ENCODE measurements around the gene TBL3.
"Not testable (repeated sequence)": the region's sequence is repeated elsewhere in the genome, so short reads cannot be mapped to it uniquely, and the experiment has no call there.

TBL3 gene

GRCh38 chr16:1939833-1940232 is 32.0 kb upstream of the TBL3 start:
- not testable (repeated sequence) for H3K36me3 ChIP-seq (ENCODE audit: insufficient read depth, low read length); H3K9me3 ChIP-seq (ENCODE audit: control insufficient read depth, insufficient read depth, low read length); H3K9ac ChIP-seq (ENCODE audit: low read depth, low read length); H3K4me1 ChIP-seq (ENCODE audit: insufficient read depth, low read length)

GRCh38 chr16:1940273-1941161 is 31.3 kb upstream of the TBL3 start:
- H3K9ac ChIP-seq (ENCODE audit: low read depth, low read length), result no peak overlapping the region
- peaks cover 5% of the 10 kb centered on the region; the same call in 1 of the 2 replicates for H3K36me3 ChIP-seq (ENCODE audit: insufficient read depth, low read length)

GRCh38 chr16:1941162-1942046 is 30.4 kb upstream of the TBL3 start:
- Histone ChIP-seq H3K36me3 (ENCODE audit: insufficient read depth, low read length) (peaks cover 5% of the 10 kb centered on the region; the same call in 1 of the 2 replicates), H3K4me1 (ENCODE audit: insufficient read depth, low read length) (peaks cover 4% of the 10 kb centered on the region; the same call in 1 of the 2 replicates), H3K9ac (ENCODE audit: low read depth, low read length) (peak overlapping the region; percentile 29; the same call in 1 of the 2 replicates), H3K9me3 (ENCODE audit: control insufficient read depth, insufficient read depth, low read length) (no peaks in the 10 kb centered on the region)

More at GRCh38 chr16:1940273-1941161, 31.3 kb upstream of the TBL3 start:
- no peaks in the 10 kb centered on the region for H3K9me3 ChIP-seq (ENCODE audit: control insufficient read depth, insufficient read depth, low read length)
- H3K4me1 ChIP-seq (ENCODE audit: insufficient read depth, low read length), result peaks cover 4% of the 10 kb centered on the region; the same call in 1 of the 2 replicates

- H3K4me1 ChIP-seq (ENCODE audit: insufficient read depth, low read length), result peaks cover 4% of the 10 kb centered on the region; the same call in 1 of the 2 replicates
- peaks cover 5% of the 10 kb centered on the region; the same call in 1 of the 2 replicates for H3K36me3 ChIP-seq (ENCODE audit: insufficient read depth, low read length)
- peak overlapping the region; percentile 80; the same call in 1 of the 2 replicates for H3K9ac ChIP-seq (ENCODE audit: low read depth, low read length)
- H3K9me3 ChIP-seq (ENCODE audit: control insufficient read depth, insufficient read depth, low read length), result no peaks in the 10 kb centered on the region
These were observed 29.6 kb upstream of the TBL3 start for GRCh38 chr16:1942047-1942809.

GRCh38 chr16:1942810-1943726 is 28.8 kb upstream of the TBL3 start, which contains the start of gene MSRB1:
Gene MSRB1, minus strand, starts transcription at chr16:1943199. Its CDS starts 43 bp downstream, at chr16:1943156.
- Histone ChIP-seq H3K9ac (ENCODE audit: low read depth, low read length) (peak within 1 kb of the TSS; percentile 80), H3K36me3 (ENCODE audit: insufficient read depth, low read length) (peaks cover 5% of the 10 kb centered on the region; the same call in 1 of the 2 replicates), H3K4me1 (ENCODE audit: insufficient read depth, low read length) (peaks cover 4% of the 10 kb centered on the region; the same call in 1 of the 2 replicates), H3K9me3 (ENCODE audit: control insufficient read depth, insufficient read depth, low read length) (no peaks in the 10 kb centered on the region)

- peaks cover 4% of the 10 kb centered on the region; the same call in 1 of the 2 replicates for H3K4me1 ChIP-seq (ENCODE audit: insufficient read depth, low read length)
- H3K36me3 ChIP-seq (ENCODE audit: insufficient read depth, low read length), result peaks cover 3% of the 10 kb centered on the region; the same call in 1 of the 2 replicates
- H3K9ac ChIP-seq (ENCODE audit: low read depth, low read length), result no peak overlapping the region
- H3K9me3 ChIP-seq (ENCODE audit: control insufficient read depth, insufficient read depth, low read length), result no peaks in the 10 kb centered on the region
These were observed 27.1 kb upstream of the TBL3 start for GRCh38 chr16:1944612-1945199.

- H3K36me3 ChIP-seq (ENCODE audit: insufficient read depth, low read length), result no peaks in the 10 kb centered on the region
- H3K9me3 ChIP-seq (ENCODE audit: control insufficient read depth, insufficient read depth, low read length), result no peaks in the 10 kb centered on the region
- H3K9ac ChIP-seq (ENCODE audit: low read depth, low read length), result no peak overlapping the region
- peaks cover 4% of the 10 kb centered on the region; the same call in 1 of the 2 replicates for H3K4me1 ChIP-seq (ENCODE audit: insufficient read depth, low read length)
These were observed 26.1 kb upstream of the TBL3 start for GRCh38 chr16:1945559-1946391.

- Histone ChIP-seq H3K4me1 (ENCODE audit: insufficient read depth, low read length) (peaks cover 4% of the 10 kb centered on the region; the same call in 1 of the 2 replicates), H3K9ac (ENCODE audit: low read depth, low read length) (no peak overlapping the region), H3K9me3 (ENCODE audit: control insufficient read depth, insufficient read depth, low read length) (no peaks in the 10 kb centered on the region), H3K36me3 (ENCODE audit: insufficient read depth, low read length) (no peaks in the 10 kb centered on the region)
These were observed 25.1 kb upstream of the TBL3 start for GRCh38 chr16:1946495-1947368.

- H3K9ac ChIP-seq (ENCODE audit: low read depth, low read length), result no peak overlapping the region
- no peaks in the 10 kb centered on the region for H3K9me3 ChIP-seq (ENCODE audit: control insufficient read depth, insufficient read depth, low read length)
- no peaks in the 10 kb centered on the region for H3K36me3 ChIP-seq (ENCODE audit: insufficient read depth, low read length)
- no peaks in the 10 kb centered on the region; the same call in 1 of the 2 replicates for H3K4me1 ChIP-seq (ENCODE audit: insufficient read depth, low read length)
These were observed 24.5 kb upstream of the TBL3 start for GRCh38 chr16:1947369-1947670.

- H3K9ac ChIP-seq (ENCODE audit: low read depth, low read length), result no peak overlapping the region
- H3K36me3 ChIP-seq (ENCODE audit: insufficient read depth, low read length), result no peaks in the 10 kb centered on the region
- H3K4me1 ChIP-seq (ENCODE audit: insufficient read depth, low read length), result no peaks in the 10 kb centered on the region; the same call in 1 of the 2 replicates
- H3K9me3 ChIP-seq (ENCODE audit: control insufficient read depth, insufficient read depth, low read length), result no peaks in the 10 kb centered on the region
These were observed 22.3 kb upstream of the TBL3 start for GRCh38 chr16:1949507-1949906.

- Histone ChIP-seq H3K4me1 (ENCODE audit: insufficient read depth, low read length) (no peaks in the 10 kb centered on the region), H3K9ac (ENCODE audit: low read depth, low read length) (no peak overlapping the region), H3K36me3 (ENCODE audit: insufficient read depth, low read length) (no peaks in the 10 kb centered on the region), H3K9me3 (ENCODE audit: control insufficient read depth, insufficient read depth, low read length) (no peaks in the 10 kb centered on the region)
These were observed 21.8 kb upstream of the TBL3 start for GRCh38 chr16:1950047-1950446.

All from ES-I3 (cell line).